Measurements from ENCODE around the gene MEG3. TPM values are rescaled to one million over a fixed set of nuclear protein-coding genes. Genes with fewer than 3 reads are reported as not detected.

Gene MEG3
- total RNA-seq, 1 experiment from 2014 or later: not detected

DNA sequence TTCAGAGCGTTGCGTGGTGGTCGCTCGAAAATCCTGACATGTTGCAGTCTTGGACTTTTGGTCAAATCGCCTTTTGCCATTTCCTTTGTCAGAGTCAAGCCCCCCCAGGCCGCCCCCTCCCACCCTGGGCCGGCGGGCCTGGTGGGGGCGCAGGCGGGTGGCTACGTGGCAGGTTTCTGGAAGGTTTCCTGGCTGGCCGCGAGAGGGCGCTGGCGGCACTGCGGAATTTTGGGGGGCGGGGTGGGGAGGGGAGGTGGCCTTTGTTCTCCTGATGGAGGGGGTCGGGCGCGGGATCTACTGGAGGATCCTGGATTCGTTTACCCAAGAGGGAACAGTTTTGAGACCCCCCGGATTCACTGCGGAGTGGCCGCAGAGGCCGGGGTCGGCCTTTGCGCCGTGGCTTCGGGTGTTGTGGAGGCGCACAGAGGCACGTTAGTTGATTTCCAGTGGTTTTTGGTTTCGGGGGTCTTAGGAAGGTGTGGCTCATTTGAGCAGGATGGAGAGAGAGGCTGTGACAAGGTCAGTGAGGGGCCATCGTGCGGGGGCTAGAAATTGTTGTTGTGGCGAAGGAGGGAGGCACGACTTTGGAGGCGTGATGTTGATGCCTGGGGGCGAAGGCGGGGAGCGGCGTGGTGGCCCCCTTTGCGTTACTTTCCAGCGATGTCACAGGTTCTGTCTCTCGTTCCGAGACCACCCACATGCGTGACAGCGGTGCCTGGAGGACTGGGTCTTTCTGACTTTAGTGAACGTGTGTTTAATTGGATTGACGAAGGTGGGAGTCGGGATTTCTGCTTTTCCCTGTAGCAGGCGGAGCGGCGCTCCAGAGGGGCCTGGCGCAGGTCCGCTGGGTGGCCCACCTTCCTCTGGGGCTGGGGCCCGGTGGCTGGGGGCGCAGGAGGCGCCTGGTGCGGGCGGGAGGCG lies 1.4 kb downstream of the MEG3 start:
- Mint-ChIP-seq H3K27ac (ENCODE audit: low read depth, unreplicated experiment) (no peak overlapping the region), H3K9me3 (ENCODE audit: unreplicated experiment) (peaks cover 6% of the 10 kb centered on the region), H3K4me3 (ENCODE audit: unreplicated experiment) (no peak overlapping the region), H3K4me1 (ENCODE audit: insufficient read depth, unreplicated experiment) (no peaks in the 10 kb centered on the region), H3K27me3 (ENCODE audit: insufficient read depth, unreplicated experiment) (peaks cover 41% of the 10 kb centered on the region), H3K36me3 (ENCODE audit: insufficient read depth, unreplicated experiment) (no peaks in the 10 kb centered on the region)
- no TSS peak for BruUV-seq (replicated peaks)
- POLR2A ChIA-PET: no interaction called here
- intact Hi-C loops (cut with micrococcal nuclease): no loop called here
- CTCF ChIA-PET: no interaction called here
- DNase-seq (ENCODE audit: unreplicated experiment): no peak
- TF ChIP-seq, protein P1, sequence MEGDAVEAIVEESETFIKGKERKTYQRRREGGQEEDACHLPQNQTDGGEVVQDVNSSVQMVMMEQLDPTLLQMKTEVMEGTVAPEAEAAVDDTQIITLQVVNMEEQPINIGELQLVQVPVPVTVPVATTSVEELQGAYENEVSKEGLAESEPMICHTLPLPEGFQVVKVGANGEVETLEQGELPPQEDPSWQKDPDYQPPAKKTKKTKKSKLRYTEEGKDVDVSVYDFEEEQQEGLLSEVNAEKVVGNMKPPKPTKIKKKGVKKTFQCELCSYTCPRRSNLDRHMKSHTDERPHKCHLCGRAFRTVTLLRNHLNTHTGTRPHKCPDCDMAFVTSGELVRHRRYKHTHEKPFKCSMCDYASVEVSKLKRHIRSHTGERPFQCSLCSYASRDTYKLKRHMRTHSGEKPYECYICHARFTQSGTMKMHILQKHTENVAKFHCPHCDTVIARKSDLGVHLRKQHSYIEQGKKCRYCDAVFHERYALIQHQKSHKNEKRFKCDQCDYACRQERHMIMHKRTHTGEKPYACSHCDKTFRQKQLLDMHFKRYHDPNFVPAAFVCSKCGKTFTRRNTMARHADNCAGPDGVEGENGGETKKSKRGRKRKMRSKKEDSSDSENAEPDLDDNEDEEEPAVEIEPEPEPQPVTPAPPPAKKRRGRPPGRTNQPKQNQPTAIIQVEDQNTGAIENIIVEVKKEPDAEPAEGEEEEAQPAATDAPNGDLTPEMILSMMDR (IDR thresholded peaks at IDR 0.05; ENCODE audit: unreplicated experiment): peak; percentile 17

DNA sequence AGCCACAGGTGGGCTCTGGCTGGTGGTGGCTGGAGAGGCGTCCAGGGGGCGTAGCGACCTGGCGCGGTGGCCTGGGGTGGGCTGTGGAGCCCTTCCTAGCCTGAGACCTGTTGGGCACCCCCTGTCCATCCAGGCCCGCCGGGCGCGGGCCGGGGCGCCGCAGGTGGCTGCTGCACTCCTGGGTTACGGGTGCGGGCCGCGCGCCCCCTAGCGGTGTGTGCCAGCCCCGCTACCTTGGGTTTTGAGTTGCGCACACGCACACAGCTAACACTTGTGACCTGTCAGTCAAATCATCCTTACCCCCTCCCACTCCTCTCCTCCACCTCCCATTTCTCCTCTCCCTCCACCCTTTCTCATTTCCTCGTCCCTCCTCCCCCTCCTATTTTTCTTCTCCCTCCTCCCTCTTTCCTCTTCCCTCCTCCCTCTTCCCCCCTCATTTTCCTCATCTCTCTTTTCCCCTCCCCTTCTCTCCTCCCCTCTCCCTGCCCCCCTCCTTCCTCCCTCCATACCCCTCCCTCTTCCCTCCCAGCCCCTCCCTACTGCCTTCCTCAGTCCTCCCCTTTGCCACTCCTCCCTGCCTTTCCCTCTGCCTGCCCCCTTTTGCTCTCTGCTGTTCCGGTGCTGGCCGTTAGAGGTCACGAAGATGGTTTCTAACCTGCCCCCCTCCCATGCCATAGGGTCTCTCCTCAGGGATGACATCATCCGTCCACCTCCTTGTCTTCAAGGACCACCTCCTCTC lies 2.3 kb downstream of the MEG3 start:
- no TSS peak for BruUV-seq (replicated peaks)
- intact Hi-C loops (cut with micrococcal nuclease): no loop called here
- no peak overlapping the region for H3K27ac Mint-ChIP-seq (ENCODE audit: low read depth, unreplicated experiment)
- no peaks in the 10 kb centered on the region for H3K4me1 Mint-ChIP-seq (ENCODE audit: insufficient read depth, unreplicated experiment)
- peaks cover 41% of the 10 kb centered on the region for H3K27me3 Mint-ChIP-seq (ENCODE audit: insufficient read depth, unreplicated experiment)
- peaks cover 6% of the 10 kb centered on the region for H3K9me3 Mint-ChIP-seq (ENCODE audit: unreplicated experiment)
- H3K4me3 Mint-ChIP-seq (ENCODE audit: unreplicated experiment): no peak overlapping the region
- ChIA-PET POLR2A (no interaction called here), CTCF (no interaction called here)
- TF ChIP-seq, protein P1 (IDR thresholded peaks at IDR 0.05; ENCODE audit: unreplicated experiment): peak; percentile 48
- H3K36me3 Mint-ChIP-seq (ENCODE audit: insufficient read depth, unreplicated experiment): no peaks in the 10 kb centered on the region
- DNase-seq (ENCODE audit: unreplicated experiment): peak; percentile 32

DNA sequence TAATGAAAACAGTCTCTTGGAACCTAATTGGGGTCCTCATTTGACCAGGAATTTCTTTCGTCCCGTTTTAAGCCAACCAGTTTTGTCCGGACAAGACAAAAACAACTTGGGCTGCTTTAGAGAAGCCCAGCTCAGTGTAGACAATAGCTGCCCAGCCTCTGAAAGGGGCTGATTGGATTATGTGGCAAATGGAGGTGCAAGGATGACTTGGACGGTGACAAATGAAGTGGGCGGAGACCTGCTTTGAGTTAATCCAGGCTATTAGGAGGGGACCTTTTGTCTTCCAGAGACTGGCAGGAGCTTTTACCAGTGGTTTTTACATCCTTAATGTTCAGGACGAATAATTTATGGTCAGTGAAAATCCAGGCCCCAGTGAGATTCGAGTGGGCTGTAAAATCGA lies 4.8 kb downstream of the MEG3 start:
- TF ChIP-seq, protein P1 (IDR thresholded peaks at IDR 0.05; ENCODE audit: unreplicated experiment): no peak
- H3K4me3 Mint-ChIP-seq (ENCODE audit: unreplicated experiment): no peak overlapping the region
- no peaks in the 10 kb centered on the region for H3K36me3 Mint-ChIP-seq (ENCODE audit: insufficient read depth, unreplicated experiment)
- intact Hi-C loops (cut with micrococcal nuclease): no loop called here
- H3K27ac Mint-ChIP-seq (ENCODE audit: low read depth, unreplicated experiment): no peak overlapping the region
- POLR2A ChIA-PET: no interaction called here
- no peak for DNase-seq (ENCODE audit: unreplicated experiment)
- CTCF ChIA-PET: no interaction called here
- H3K4me1 Mint-ChIP-seq (ENCODE audit: insufficient read depth, unreplicated experiment): no peaks in the 10 kb centered on the region
- peaks cover 6% of the 10 kb centered on the region for H3K9me3 Mint-ChIP-seq (ENCODE audit: unreplicated experiment)
- no TSS peak for BruUV-seq (replicated peaks)
- peaks cover 50% of the 10 kb centered on the region for H3K27me3 Mint-ChIP-seq (ENCODE audit: insufficient read depth, unreplicated experiment)

DNA sequence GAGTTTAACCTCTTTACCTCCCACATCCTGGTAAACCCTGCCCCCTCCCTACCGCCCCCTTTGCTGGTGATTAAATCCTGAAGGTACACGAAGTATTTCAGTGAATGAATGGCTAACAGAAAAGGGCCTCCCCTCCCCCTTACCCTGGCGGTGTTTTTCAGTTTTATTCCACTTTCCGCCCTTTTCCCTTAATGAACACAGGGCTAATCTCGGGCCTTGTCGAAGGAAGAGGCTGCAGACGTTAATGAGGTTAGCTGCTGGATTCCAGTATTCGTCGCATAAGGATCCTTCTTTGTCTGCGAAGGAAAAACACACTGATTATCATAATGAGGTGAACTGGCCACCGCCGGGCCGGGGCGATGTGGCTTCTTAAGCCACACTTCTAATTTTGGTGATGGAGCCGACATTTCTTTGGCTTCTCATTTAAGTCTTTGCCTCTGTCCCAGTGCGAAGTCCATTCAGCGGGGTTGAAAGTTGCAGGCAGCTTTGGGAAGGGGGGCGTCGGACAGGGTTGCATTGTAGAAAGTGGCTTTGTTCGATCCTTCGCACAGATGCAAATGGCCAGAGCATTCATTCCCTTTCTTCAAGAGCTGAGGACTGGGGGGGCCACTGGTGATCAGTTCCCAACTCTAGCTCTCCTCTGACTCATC lies 6.5 kb downstream of the MEG3 start:
- CTCF ChIA-PET: no interaction called here
- H3K27ac Mint-ChIP-seq (ENCODE audit: low read depth, unreplicated experiment): no peak overlapping the region
- no peak for DNase-seq (ENCODE audit: unreplicated experiment)
- peaks cover 3% of the 10 kb centered on the region for H3K9me3 Mint-ChIP-seq (ENCODE audit: unreplicated experiment)
- H3K4me3 Mint-ChIP-seq (ENCODE audit: unreplicated experiment): no peak overlapping the region
- intact Hi-C loops (cut with micrococcal nuclease): no loop called here
- TF ChIP-seq, protein P1 (IDR thresholded peaks at IDR 0.05; ENCODE audit: unreplicated experiment): no peak
- POLR2A ChIA-PET: no interaction called here
- no TSS peak for BruUV-seq (replicated peaks)
- peaks cover 45% of the 10 kb centered on the region for H3K27me3 Mint-ChIP-seq (ENCODE audit: insufficient read depth, unreplicated experiment)
- no peaks in the 10 kb centered on the region for H3K36me3 Mint-ChIP-seq (ENCODE audit: insufficient read depth, unreplicated experiment)
- no peaks in the 10 kb centered on the region for H3K4me1 Mint-ChIP-seq (ENCODE audit: insufficient read depth, unreplicated experiment)
